A673 (cell line): ENCODE results near the gene SLC39A5. TPM values are rescaled to one million over a fixed set of nuclear protein-coding genes. Genes with fewer than 3 reads are reported as not detected.

Source experiments
- Bru-seq: library from RNA; stranded (reverse); fragments of 400-500 nt; gene quantifications from one replicate; lab custom pipeline; 2021; lab: Mats Ljungman, UMichigan
- BruChase-seq, 2 experiments: library from RNA; stranded (reverse); fragments of 400-500 nt; gene quantifications; one replicate each; lab custom pipeline; 2021; lab: Mats Ljungman, UMichigan
- BruUV-seq: library from RNA; stranded (reverse); fragments of 400-500 nt; replicated peaks from 2 replicates; lab custom pipeline; 2021; lab: Mats Ljungman, UMichigan
- CTCF ChIA-PET: fragments of 300-600 bp; sonication (Branson Sonifier 250); formaldehyde crosslinking; loops from one replicate; lab custom pipeline; 2022; ENCODE audit warnings: antibody characterized with exemption; lab: Charles Lee
- POLR2A ChIA-PET: fragments of 300-600 bp; sonication (Branson Sonifier 250); formaldehyde crosslinking; loops from one replicate; lab custom pipeline; 2022; ENCODE audit warnings: antibody characterized with exemption; ENCODE audit not compliant: low non-redundant PET; lab: Charles Lee
- DNase-seq: peaks from one replicate; pipeline ENCODE4 v3.0.0-alpha.2; 2015; ENCODE audit warnings: low spot score
- H3K27ac ChIP-seq: fragments of 200-600 bp; sonication (generic); 2 replicates; pipeline ENCODE4 v1.5.1; 2016; ENCODE audit warnings: mixed run types, low read depth, mild to moderate bottlenecking, mixed read lengths, antibody characterized with exemption, low read length; ENCODE audit not compliant: poor library complexity, severe bottlenecking
- H3K27me3 ChIP-seq: fragments of 200-600 bp; sonication (generic); replicated peaks from 2 replicates; pipeline ENCODE4 v1.6.1; 2017; ENCODE audit warnings: mixed run types, low read depth, mild to moderate bottlenecking, mixed read lengths, antibody characterized with exemption, low read length; ENCODE audit not compliant: insufficient read depth, poor library complexity
- H3K36me3 ChIP-seq: fragments of 200-600 bp; sonication (generic); 2 replicates; pipeline ENCODE4 v1.6.1; 2016; ENCODE audit warnings: mixed run types, mild to moderate bottlenecking, mixed read lengths, antibody characterized with exemption, low read length; ENCODE audit not compliant: insufficient read depth, poor library complexity, severe bottlenecking
- H3K4me1 ChIP-seq: fragments of 200-600 bp; sonication (generic); 2 replicates; pipeline ENCODE4 v1.6.1; 2017; ENCODE audit warnings: mixed run types, mild to moderate bottlenecking, mixed read lengths, antibody characterized with exemption, low read length; ENCODE audit not compliant: insufficient read depth, poor library complexity, severe bottlenecking
- H3K4me3 ChIP-seq: fragments of 200-600 bp; sonication (generic); 2 replicates; pipeline ENCODE4 v1.5.1; 2016; ENCODE audit warnings: low read depth, mixed run types, mild to moderate bottlenecking, mixed read lengths, low read length; ENCODE audit not compliant: poor library complexity, severe bottlenecking
- H3K9me3 ChIP-seq: fragments of 200-600 bp; sonication (generic); 2 replicates; pipeline ENCODE4 v1.6.1; 2016; ENCODE audit warnings: mixed run types, low read depth, mild to moderate bottlenecking, mixed read lengths, antibody characterized with exemption, low read length; ENCODE audit not compliant: poor library complexity, severe bottlenecking
- EZH2 ChIP-seq: fragments of 200-600 bp; sonication (generic); IDR thresholded peaks from 2 replicates; pipeline ENCODE4 v1.6.1; 2017; ENCODE audit warnings: borderline replicate concordance, low read depth, mild to moderate bottlenecking, mixed read lengths, antibody characterized with exemption, low read length; ENCODE audit not compliant: poor library complexity, severe bottlenecking
- intact Hi-C: fragments of 100-400 bp; cut with micrococcal nuclease; formaldehyde crosslinking; loops from one replicate; pipeline ENCODE4 v1.10.0; 2022; ENCODE audit not compliant: unreplicated experiment
- long read RNA-seq: library from polyadenylated mRNA; stranded (forward); transcript quantifications from one replicate; pipeline ENCODE4 v2.0.0, GENCODE V29; 2022
- total RNA-seq: library from RNA; stranded (reverse); gene quantifications from 2 replicates; pipeline ENCODE4 v1.2.3, GENCODE V29; 2021
- TF ChIP-seq, protein P1 (sequence below): fragments of 300-800, 200-600 bp; sonication (generic); conservative IDR thresholded peaks from 2 replicates; pipeline ENCODE4 v1.5.1; 2017; ENCODE audit warnings: low read depth, mild to moderate bottlenecking, antibody characterized with exemption, low read length, moderate library complexity, mixed read lengths

SLC39A5 gene, protein sequence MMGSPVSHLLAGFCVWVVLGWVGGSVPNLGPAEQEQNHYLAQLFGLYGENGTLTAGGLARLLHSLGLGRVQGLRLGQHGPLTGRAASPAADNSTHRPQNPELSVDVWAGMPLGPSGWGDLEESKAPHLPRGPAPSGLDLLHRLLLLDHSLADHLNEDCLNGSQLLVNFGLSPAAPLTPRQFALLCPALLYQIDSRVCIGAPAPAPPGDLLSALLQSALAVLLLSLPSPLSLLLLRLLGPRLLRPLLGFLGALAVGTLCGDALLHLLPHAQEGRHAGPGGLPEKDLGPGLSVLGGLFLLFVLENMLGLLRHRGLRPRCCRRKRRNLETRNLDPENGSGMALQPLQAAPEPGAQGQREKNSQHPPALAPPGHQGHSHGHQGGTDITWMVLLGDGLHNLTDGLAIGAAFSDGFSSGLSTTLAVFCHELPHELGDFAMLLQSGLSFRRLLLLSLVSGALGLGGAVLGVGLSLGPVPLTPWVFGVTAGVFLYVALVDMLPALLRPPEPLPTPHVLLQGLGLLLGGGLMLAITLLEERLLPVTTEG
- total RNA-seq, result 0.85 TPM in 1 of 2 replicates, not detected in the other
- Bru-seq, nascent RNA, result percentile 17 among the genes with signal in this experiment
- BruChase-seq, experiment 1, labeled RNA remaining after a 2-hour chase, result percentile 9 among the genes with signal in this experiment
- percentile 13 among the genes with signal in this experiment for BruChase-seq, experiment 2, labeled RNA remaining after a 6-hour chase
- long read RNA-seq, result 0 reads

DNA sequence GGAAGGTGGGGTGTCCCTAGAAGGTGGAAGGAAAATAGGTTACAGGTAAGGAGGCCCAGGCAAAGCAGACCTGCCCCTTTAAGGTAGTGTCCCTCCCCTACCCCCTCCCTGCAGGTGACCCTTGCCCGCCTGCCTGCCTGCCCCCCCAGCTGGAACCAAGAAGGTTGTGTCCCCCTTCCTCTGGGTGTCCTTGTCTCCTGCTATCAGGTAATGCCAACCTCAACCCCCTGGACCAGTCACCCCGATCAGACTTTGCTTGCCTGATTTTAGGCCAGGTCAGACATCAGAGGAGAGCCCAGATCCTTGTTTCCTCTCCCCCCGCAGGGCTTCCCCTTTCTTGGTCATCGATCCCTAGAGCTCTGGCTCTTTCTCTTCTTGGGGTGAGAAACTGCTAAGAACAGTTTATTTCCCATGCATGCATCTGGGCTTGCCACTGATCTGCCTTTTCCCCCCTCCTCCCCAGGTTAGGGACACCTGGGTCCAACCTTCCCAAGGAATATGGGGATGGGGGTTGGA lies at the start of gene SLC39A5:
Gene SLC39A5 (plus strand): TSS at position 136 of the 516 bp plus-strand sequence. CDS start 1,224 bp downstream, outside the sequence.
- ChIA-PET POLR2A (no interaction called here), CTCF (no interaction called here)
- Histone ChIP-seq H3K4me1 (no peaks in the 10 kb centered on the region), H3K27ac (no peak within 1 kb of the TSS), H3K27me3 (no peaks in the 10 kb centered on the region), H3K36me3 (no peaks in the 10 kb centered on the region), H3K9me3 (no peaks in the 10 kb centered on the region), H3K4me3 (no peak within 1 kb of the TSS)
- no TSS peak for BruUV-seq
- intact Hi-C loops, result no loop called here
- DNase-seq, result no peak
- TF ChIP-seq, protein P1, sequence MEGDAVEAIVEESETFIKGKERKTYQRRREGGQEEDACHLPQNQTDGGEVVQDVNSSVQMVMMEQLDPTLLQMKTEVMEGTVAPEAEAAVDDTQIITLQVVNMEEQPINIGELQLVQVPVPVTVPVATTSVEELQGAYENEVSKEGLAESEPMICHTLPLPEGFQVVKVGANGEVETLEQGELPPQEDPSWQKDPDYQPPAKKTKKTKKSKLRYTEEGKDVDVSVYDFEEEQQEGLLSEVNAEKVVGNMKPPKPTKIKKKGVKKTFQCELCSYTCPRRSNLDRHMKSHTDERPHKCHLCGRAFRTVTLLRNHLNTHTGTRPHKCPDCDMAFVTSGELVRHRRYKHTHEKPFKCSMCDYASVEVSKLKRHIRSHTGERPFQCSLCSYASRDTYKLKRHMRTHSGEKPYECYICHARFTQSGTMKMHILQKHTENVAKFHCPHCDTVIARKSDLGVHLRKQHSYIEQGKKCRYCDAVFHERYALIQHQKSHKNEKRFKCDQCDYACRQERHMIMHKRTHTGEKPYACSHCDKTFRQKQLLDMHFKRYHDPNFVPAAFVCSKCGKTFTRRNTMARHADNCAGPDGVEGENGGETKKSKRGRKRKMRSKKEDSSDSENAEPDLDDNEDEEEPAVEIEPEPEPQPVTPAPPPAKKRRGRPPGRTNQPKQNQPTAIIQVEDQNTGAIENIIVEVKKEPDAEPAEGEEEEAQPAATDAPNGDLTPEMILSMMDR, result no peak
- TF ChIP-seq EZH2, result no peak

DNA sequence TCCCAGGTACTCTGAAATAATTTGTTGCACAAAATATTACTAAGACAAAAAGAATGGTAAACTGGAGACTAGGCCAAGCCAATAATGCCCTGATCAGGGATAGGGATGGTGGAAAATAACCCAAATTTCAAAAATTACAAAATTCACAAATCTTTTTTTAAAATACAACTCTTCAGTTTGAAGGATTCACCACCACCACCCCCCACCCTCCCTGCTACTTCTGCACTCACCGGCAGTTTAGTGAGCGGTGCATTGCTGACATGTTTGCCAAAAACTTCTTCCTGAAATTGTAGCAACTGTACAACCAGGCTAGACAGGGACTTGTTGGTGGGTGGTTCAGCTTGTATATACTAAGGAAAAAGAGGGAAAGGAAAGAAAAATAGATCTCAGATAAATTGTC lies 42.9 kb upstream of the SLC39A5 start:
- no peak for DNase-seq
- CTCF ChIA-PET, result no interaction called here
- TF ChIP-seq, protein P1, result no peak
- TF ChIP-seq EZH2, result no peak
- Histone ChIP-seq H3K9me3 (no peaks in the 10 kb centered on the region), H3K27ac (no peak overlapping the region), H3K27me3 (no peaks in the 10 kb centered on the region), H3K36me3 (peaks cover 48% of the 10 kb centered on the region), H3K4me1 (peaks cover 13% of the 10 kb centered on the region), H3K4me3 (no peak overlapping the region)
- POLR2A ChIA-PET, result no interaction called here
- BruUV-seq, result no TSS peak
- intact Hi-C loops, result loop anchor here (10.0 kb wide), 1 partner anchor 142 kb away; the partner anchor contains the start of gene RPS26

DNA sequence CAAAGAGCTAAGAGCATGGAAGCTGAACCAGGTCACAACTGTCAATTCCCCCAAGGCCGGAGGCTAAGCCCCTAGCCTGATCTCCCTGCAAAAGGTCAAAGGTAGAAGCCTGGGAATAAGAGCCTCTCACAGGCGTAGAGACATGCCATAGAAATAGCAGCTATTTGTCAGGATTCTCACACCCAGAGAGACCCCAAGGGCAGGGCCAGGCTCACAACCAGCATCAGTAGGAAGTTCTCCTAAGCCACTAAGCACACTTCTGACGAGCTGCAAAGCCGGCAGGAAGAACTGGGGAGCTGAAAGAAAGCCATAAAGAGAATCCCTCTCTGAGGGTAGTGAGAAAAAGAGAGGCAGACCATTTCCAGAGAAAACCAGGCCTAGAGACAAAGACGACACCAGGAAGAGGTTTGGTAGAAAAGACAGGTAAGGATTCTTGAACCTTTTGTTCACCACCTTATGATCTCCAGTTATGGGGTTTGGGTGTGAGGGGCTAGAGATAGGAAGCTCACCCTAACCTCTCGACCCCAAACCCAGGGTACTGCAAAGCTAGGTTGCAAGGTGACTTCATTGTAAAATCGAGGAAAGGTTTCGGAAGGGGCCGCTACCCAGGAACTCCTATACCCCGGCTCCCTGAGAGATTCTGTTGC lies 41.6 kb upstream of the SLC39A5 start:
- H3K4me1 ChIP-seq, result peaks cover 13% of the 10 kb centered on the region
- peak overlapping the region; percentile 83 for H3K4me3 ChIP-seq
- POLR2A ChIA-PET, result no interaction called here
- no peak for DNase-seq
- no peaks in the 10 kb centered on the region for H3K9me3 ChIP-seq
- TF ChIP-seq, protein P1, result no peak
- TF ChIP-seq EZH2, result no peak
- CTCF ChIA-PET, result interaction anchor here (0.5 to 2.3 kb wide), 2 partner anchors 60 to 1934 kb away, joined by 14 to 15 read pairs; partner anchors contain the start of gene ESYT1
- H3K27me3 ChIP-seq, result no peaks in the 10 kb centered on the region
- BruUV-seq, result no TSS peak
- H3K36me3 ChIP-seq, result peaks cover 37% of the 10 kb centered on the region
- peak overlapping the region; percentile 82 for H3K27ac ChIP-seq
- intact Hi-C loops, result loop anchor here (2.0 to 10.0 kb wide), 3 partner anchors 61 to 143 kb away; partner anchors contain the start of genes RPS26 and ZC3H10
